Choroid plexus epithelial cell (primary cell): Measurements from ENCODE around the gene SCCPDH.

Source experiments
- DNase-seq: peaks from one replicate; pipeline ENCODE4 v3.0.0-alpha.2; 2010; ENCODE audit warnings: low read depth
- H3K4me3 ChIP-seq: 2 replicates; pipeline ENCODE4 v1.5.1; 2011; ENCODE audit warnings: low read depth, mild to moderate bottlenecking, control low read depth, low read length, moderate library complexity
- TF ChIP-seq, protein P1 (sequence below): conservative IDR thresholded peaks from 2 replicates; pipeline ENCODE4 v1.5.1; 2011; ENCODE audit warnings: low read depth, mild to moderate bottlenecking, control low read depth, inconsistent platforms, low read length, moderate library complexity

The SCCPDH gene

DNA sequence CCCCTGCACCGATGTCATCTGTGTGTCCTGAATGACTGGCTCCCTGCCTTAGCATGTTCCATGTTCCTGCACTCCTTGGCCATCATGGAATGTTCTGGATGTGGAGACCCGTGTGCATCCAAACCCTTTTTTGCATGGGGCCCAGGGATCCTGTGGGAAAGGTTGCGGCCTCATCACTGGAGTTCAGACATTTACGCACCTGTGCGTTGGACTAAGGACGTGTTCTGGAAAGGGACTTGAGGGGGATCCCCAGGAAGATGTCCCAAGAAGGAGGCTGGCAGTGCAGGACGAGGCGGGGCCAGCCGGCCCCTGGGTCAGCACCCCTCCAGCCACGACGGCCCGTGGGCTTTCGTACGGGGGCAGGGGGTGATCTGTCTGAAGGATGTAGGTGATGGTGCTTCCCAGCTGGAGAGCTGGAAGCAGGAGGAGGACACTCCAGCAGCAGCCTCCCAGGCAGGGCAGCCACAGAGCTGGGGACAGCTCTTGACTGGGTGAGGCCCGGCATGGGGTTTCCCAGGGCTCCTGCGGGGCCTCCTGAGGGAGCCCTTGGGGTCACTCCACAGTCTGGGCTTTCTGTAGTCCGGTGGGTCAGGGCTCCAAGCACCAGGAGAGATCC is 67.2 kb downstream of the SCCPDH start:
- no peak for DNase-seq
- TF ChIP-seq, protein P1, sequence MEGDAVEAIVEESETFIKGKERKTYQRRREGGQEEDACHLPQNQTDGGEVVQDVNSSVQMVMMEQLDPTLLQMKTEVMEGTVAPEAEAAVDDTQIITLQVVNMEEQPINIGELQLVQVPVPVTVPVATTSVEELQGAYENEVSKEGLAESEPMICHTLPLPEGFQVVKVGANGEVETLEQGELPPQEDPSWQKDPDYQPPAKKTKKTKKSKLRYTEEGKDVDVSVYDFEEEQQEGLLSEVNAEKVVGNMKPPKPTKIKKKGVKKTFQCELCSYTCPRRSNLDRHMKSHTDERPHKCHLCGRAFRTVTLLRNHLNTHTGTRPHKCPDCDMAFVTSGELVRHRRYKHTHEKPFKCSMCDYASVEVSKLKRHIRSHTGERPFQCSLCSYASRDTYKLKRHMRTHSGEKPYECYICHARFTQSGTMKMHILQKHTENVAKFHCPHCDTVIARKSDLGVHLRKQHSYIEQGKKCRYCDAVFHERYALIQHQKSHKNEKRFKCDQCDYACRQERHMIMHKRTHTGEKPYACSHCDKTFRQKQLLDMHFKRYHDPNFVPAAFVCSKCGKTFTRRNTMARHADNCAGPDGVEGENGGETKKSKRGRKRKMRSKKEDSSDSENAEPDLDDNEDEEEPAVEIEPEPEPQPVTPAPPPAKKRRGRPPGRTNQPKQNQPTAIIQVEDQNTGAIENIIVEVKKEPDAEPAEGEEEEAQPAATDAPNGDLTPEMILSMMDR = no peak
- H3K4me3 ChIP-seq = no peak overlapping the region

DNA sequence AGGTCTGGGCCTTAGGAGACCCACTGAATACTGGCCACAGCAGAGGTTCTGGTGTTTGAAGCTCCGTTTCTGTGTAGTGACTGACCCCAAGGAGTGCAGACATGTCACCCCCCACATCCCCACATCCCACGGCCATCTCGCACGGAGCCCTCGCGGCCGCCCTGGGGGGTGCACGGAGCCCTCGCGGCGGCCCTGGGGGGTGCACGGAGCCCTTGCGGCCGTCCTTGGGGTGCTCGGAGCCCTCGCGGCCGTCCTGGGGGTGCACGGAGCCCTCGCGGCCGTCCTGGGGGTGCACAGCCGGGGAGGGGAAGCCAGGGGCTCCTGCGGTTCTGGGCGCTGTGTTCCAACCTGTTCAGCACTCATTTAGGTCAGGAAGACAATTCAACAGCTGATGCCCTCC is 68.4 kb downstream of the SCCPDH start:
- TF ChIP-seq, protein P1 = no peak
- DNase-seq = no peak
- H3K4me3 ChIP-seq = no peak overlapping the region

DNA sequence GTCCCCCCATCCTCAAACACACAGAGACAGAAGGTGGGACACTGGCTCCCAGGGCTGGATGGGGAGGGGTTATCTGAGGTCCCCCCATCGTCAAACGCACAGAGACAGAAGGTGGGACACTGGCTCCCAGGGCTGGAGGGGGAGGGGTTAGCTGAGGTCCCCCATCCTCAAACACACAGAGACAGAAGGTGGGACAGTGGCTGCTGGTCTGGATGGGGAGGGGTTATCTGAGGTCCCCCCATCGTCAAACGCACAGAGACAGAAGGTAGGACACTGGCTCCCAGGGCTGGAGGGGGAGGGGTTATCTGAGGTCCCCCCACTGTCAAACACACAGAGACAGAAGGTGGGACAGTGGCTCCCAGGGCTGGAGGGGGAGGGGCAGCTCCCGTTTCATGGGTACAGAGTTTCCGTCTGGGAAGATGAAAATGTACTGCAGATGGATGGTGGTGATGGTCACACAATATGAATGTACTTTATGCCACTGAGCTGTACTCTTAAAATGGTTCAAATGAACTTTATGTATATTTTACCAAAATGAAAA is 69.2 kb downstream of the SCCPDH start:
- H3K4me3 ChIP-seq = no peak overlapping the region
- TF ChIP-seq, protein P1 = no peak
- no peak for DNase-seq

DNA sequence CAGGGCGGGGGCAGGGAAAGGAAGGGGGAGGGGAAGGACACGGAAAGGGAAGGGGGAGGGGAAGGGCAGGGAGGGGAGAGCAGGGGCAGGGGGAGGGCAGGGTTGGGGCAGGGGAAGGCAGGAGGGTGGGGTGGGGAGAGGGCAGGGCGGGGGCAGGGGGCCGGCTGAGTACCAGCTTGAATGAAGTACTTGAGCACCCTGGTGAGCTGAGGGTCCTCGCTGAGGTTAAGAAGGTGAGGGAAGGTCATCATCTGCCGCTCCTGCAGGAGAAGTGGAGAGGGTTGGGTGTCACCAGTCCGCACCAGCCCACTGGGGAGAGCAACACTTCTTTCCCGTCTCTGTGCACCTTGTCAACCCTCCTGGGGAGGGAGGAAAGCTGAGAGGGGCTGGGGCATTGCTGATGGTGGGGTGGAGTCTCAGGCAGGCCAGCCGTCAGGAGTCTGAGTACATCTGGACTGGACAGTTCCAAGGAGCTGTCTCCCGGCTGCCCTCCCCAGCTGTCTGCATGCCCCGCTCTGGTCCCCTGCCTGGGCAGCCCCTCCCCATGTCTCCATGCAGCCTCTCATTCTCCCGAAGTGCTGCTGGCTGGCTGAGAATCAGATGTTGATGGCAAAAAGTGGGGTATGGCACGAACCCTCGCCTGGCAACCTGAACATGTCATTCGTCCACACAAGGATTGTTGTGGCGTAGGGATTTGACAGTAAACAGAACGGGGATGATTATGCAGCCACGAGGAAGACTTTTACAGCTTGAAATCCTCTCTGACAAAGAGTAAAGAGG is 70.0 kb downstream of the SCCPDH start:
- no peak overlapping the region for H3K4me3 ChIP-seq
- no peak for DNase-seq
- TF ChIP-seq, protein P1 = no peak

DNA sequence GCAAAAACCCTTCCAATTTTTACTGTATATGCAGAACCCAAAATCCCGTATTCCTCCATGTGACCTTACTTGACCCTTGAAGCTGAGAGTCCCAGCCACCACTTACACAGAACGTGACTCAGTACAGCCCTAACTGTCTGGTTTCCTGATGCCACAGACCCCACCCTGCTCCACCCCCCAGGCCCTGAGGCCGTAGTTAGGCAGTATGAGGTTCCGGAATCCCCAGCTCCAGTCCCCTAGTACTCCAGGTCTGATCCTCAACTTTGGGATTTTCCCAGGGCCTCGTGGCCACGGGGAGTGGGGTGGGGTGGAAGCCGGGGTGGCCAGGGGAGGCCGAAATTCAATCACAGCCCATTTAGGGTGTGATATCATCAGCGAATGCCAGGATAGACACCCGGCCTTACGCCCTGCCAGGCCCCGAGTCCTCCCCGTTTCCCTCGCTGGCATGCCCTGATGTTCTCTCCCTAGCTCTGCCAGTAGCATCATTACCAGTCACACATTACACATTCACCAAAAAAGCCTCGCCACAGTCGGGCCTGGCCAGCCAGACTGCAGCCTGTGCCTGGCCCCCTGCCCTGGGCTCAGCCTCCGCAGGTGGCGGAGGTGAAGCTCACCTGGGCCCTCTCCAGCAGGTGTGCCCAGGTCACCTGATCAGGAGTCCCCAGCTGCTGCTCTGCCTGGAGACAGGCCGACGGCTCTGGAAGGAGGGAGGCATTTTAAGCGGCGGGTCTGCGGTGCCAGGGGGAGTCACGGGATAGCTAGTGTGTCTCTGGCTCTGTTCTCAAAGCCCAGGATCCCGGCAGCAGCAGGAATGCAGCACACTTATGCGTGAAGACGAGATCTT is 70.8 kb downstream of the SCCPDH start:
- no peak for DNase-seq
- no peak overlapping the region for H3K4me3 ChIP-seq
- TF ChIP-seq, protein P1 = no peak

DNA sequence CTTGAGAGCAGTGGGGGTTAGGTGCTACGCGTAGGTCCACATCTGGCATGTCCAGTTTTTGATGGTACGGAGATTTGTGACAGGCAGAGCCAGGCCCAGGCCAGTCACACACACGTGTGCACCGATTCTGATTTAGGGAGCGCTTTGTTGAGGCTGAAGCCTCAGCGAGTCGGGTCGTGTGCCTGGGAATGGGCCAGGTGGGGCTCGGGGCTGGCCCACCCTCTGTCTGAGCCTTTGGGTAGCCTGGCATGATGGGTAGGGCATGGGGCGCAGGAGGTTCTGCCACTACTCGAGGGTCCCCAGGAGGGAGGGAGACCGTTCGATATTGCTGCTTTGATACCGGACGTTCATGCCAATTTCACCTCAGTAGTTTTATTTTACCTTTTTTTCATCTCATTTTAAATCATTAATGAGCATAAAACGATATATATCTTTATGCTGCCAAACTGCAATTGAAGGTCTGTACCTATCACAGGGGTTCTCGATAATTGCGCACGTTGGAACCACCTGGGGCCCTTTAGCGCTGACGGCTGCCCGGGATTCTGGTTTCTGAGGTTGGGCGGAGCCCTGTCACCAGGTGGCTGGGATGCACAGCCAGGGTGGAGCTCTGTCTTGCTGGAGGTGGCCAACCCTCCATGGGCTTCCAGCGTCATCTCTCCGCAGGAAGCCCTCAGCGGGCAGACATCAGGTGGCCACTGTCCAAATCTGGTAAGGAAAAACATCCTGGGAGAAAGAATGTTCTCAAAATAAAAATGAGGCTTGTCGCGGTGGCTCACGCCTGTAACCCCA is 71.9 kb downstream of the SCCPDH start:
- no peak for DNase-seq
- H3K4me3 ChIP-seq = no peak overlapping the region
- TF ChIP-seq, protein P1 = no peak
